ENCODE data around the gene OOSP4A.

- TF ChIP-seq CTCF (IDR thresholded peaks at IDR 0.05) (no peak), POLR2A (IDR thresholded peaks at IDR 0.05) (no peak)
Measured at GRCh38 chr11:60018058-60018457, 54.2 kb downstream of the OOSP4A start.
